ENCODE measurements around the gene CCDC138. TPM values are rescaled to one million over a fixed set of nuclear protein-coding genes. Genes with fewer than 3 reads are reported as not detected.

Gene CCDC138
- total RNA-seq, 1 donor from 2014 or later = 1.9 TPM

DNA sequence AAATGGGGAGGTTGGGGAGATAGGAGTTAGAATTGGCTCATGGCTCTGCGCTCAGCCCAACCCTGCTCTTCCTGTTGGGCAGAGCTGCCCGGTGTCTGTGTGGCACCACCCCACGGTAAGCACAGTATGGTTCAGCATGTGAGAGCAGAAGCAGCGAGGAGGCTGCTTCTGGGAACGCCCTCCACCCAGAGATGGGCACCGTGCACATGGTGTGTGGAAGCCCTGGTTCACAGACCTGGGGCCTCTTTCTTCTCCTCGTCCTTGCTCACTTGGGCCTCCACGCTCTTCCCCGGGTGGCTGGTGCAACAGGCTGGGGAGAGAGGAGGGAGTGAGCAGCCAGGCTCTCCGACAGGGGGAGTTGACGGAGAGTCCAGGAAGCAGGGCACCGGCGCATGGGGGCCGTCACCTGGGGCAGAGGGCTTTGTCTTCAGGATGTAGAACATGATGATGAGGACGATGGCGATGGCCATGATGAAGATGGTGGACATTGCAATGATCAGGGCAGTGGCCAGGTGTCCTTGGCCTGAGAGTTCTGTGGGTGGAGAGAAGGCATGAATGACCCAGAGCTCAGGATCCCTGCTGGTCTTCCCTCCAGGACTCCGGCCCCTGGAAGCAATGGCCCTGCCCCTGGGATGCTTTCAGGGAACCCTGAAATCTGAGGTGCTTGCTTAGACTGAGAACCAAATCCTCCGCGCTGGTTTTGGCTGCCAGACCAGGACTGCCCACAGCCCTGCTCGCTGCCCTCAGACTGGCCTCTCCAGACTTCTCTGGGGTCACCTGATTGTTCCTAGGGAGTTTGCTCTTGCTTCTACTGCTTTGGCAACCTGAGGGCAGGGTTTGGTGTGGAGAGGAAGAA is 124.2 kb downstream of the CCDC138 start:
- peak; percentile 17 for ATAC-seq
- no peak for DNase-seq
- intact Hi-C loops (cut with micrococcal nuclease) = no loop called here

DNA sequence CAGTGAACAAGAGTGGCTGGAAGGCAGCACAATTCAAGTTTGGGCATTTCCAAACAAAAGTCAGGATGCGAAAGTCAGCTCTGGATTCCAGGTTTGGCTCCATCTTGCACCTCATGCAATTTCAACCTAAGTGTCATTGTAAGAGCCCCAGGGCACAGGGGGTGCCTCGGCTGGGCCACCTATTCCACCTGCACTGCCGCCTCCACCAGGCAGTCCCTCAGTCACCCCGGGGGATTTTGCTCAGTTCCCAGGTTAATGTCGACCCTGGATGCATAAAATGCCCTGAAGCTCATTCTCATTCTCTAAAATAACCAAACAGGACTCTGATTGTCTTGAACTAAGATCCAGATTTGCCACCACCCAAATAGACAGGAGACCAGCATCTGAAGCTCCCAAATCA is 124.8 kb downstream of the CCDC138 start:
- DNase-seq (no peak), ATAC-seq (no peak)
- intact Hi-C loops (cut with micrococcal nuclease) = no loop called here

GRCh38 chr2:108911807-108912628 is 125.4 kb downstream of the CCDC138 start:
- DNase-seq = no peak
- ATAC-seq = no peak
- intact Hi-C loops (cut with micrococcal nuclease) = no loop called here

GRCh38 chr2:108912629-108912902 is 126.0 kb downstream of the CCDC138 start:
- DNase-seq = no peak
- intact Hi-C loops (cut with micrococcal nuclease) = no loop called here
- no peak for ATAC-seq

- no peak for ATAC-seq
- intact Hi-C loops (cut with micrococcal nuclease) = no loop called here
- no peak for DNase-seq
Observed at GRCh38 chr2:108916122-108916795, 129.7 kb downstream of the CCDC138 start.

GRCh38 chr2:108916796-108917421 is 130.3 kb downstream of the CCDC138 start:
- intact Hi-C loops (cut with micrococcal nuclease) = no loop called here
- DNase-seq = no peak
- no peak for ATAC-seq

- intact Hi-C loops (cut with micrococcal nuclease) = no loop called here
- DNase-seq = no peak
- no peak for ATAC-seq
Observed at GRCh38 chr2:108917526-108917925, 131.0 kb downstream of the CCDC138 start.

DNA sequence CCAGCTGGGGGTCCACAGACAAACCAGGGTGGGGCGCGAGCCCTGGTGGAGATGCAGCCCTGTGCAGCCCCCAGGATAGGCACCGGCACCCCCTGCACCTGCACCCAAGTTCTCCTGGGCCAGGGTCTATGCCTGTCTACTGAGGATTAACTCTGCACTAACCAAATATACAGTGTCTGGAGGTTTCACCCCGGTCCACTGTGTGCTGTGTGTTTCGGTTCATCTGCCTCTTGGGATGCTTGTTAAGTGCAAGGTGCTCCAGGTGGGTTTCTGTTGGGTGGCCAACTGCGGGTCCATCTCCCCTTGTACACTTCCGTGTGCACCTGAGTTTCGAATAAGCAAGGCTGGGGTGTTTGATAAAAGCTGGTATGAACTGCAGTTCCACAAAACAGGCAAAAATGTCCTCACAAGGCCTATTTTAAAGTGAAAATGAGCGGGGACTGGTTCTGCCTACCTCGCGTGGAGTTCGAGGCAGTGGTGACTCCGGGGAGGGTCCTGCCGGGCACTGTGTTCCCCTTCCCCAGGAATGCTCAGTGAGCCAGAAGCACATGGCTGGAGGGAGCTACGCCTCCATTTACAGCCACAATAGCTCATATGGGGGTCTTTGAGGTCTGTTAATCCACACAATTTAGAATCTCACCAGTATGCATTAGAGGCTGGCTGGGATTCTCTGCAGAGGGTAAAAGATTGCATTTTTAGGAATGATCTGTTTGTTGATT is 131.7 kb downstream of the CCDC138 start:
- no peak for ATAC-seq
- intact Hi-C loops (cut with micrococcal nuclease) = no loop called here
- DNase-seq = no peak

GRCh38 chr2:108918941-108919341 is 132.4 kb downstream of the CCDC138 start:
- ATAC-seq (no peak), DNase-seq (no peak)
- intact Hi-C loops (cut with micrococcal nuclease) = no loop called here

DNA sequence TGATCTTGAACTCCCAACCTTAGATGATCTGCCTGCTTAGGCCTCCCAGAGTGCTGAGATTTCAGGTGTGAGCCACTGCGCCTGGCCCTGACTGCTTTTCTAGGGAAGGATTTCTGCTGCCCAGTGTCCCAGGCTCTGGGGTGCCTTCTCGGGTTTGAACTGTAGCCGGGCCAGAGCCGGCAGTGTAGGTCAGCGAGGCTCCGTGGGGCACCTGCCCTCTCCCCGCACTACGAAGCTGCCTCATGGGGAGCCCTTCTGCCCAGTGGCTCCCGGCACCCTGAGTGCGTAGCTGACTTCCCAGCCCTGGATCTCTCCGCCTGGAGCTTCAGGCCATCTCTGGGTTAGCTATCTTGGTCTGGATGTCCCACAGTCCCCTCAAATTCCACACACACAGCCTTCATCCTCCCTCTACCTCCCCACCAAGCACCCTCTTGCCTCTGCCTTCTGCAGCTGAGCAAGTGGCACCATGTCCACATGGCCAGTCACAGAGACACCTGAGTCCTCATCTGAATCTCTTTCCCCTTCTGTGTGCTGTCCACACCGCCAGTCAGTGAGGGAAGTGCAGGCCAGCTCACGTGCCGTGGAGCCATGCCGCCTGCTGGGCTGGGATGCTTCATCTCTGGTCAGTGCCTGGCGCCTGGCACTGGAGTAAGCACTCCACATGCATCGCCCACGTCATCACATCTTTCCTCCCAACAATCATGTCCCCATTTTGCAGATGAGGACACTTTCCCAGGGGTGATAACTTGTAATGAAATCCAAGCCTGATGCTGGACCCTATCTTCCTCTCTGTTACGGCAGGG is 133.2 kb downstream of the CCDC138 start:
- ATAC-seq (no peak), DNase-seq (no peak)
- intact Hi-C loops (cut with micrococcal nuclease) = no loop called here

- DNase-seq (no peak), ATAC-seq (no peak)
Observed at GRCh38 chr2:108920686-108921085, 134.1 kb downstream of the CCDC138 start.

GRCh38 chr2:108921096-108922030 is 134.8 kb downstream of the CCDC138 start:
- ATAC-seq (no peak), DNase-seq (no peak)
- intact Hi-C loops (cut with micrococcal nuclease) = no loop called here

More at GRCh38 chr2:108920686-108921085, 134.1 kb downstream of the CCDC138 start:
- intact Hi-C loops (cut with micrococcal nuclease) = no loop called here

DNA sequence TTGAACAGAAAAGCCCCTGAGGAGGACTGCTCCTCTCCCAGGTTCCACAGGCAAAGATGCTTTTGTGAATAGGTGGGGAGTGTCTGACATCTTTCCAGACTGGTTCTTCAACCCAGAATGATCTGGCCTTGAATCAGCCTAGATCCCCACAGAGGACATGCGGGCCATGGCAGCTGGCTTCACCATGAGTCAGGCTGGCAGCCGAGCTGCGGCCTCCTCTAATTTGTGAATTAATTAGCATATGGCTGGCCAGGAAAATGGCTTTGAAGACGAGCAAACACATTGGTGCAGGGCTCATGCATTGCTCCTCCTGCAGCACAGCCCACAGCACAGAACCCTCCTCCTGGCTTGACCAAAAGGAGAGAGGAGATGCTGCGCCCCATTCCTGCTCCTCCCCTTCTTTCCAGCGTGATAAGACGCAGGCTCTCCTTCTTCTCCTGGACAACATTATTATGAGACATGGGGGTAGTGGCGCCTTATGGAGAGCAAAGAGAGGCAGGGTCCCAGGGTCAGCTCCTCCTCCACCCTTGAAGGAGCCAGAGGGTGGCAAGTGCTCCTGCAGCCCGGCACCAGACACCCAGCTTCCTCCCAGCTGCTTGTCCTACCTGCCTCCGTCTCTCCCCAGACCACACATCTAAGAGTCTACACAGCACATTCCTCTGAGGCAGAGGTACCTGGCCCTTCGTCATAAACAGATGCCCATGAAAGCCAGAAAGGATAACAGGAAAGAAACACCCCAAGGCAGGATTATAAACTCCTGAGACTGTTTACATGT is 135.8 kb downstream of the CCDC138 start:
- no peak for ATAC-seq
- no peak for DNase-seq
- intact Hi-C loops (cut with micrococcal nuclease) = no loop called here

DNA sequence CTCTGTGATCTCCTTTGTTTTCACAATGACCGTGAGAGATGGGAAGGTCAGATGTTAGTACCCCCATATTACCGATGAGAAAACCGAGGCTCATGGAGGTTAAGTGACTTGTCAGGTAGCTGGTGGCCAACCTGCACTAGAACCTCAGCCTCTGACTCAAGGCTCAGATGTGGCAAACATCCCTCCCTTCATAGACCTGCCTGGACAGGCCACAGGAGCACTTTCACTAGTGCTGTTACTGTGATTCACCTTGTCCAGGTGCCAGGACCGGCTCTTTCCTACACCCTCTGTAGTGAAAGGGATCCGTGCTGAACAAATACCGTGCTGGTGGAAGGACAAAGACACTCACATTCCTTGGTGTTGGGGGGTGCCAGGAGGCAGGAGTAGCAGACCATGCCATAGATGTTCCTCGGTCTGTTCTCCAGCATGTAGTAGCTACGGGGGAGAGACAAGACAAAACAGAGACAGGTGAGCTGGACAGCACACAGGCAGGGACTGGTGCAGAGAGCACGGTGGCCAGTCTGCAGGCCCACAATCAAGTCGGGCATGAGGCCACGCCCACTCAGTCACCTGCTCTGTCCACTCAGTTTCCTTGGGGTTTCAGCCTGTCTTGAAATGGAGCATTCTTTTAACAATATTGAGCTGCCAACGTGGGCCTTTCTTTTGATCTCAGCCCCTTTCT is 136.6 kb downstream of the CCDC138 start:
- ATAC-seq = no peak

DNA sequence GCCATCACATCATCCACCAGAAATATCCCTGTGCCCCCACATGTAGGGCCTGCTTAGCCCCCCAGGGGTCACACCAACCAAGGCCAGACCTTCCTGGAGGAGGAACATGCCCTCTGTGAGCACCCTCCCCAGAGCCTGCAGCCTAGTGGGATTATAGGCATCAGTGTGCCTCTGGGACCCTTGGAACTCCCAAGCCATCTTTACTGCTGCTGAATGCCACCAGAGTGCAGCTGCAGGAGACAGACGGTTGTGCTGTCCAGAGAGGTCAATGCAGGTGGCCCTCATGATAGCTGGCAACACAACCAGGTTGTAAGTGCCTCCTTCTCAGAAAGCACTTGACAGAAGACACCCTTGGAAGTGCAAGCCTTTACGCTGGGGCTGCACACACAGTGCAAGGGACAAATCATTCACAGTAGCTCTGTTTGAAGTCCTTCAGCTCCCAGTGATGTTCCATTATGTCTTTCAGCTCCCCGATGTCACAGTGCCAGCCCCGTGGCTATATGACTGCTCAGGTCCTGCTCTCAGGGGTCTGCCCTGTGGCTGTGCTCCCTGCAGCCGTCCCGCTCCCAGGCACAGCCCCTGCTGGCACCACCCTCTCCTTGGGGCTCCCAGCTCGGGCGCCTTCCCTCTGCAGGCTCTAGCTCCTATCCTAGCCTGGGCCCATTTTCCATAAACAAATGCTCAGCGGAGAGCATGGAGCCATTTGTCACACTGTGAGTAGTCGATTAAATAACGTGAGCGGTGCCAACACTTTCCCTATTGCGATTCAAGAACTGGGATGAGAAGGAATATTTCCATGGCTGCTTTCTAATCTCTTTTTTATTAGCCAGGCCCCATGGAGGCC is 137.4 kb downstream of the CCDC138 start:
- DNase-seq (no peak), ATAC-seq (no peak)
- intact Hi-C loops (cut with micrococcal nuclease) = no loop called here

More for the DNA sequence above, 136.6 kb downstream of the CCDC138 start:
- DNase-seq = no peak
- intact Hi-C loops (cut with micrococcal nuclease) = no loop called here

Data from left ventricle myocardium superior (tissue), 1 donor.